IgD-negative memory B cell (primary cell): Measurements from ENCODE around the gene GLYR1. TPM values are rescaled to one million over a fixed set of nuclear protein-coding genes. Genes with fewer than 3 reads are reported as not detected.
A peak's percentile ranks its signal among the peaks of the same experiment; 100 is the strongest.

Experiments used
- H3K27ac Mint-ChIP-seq, 3 donors: one replicate each; pipeline ENCODE4 v1.8.0; 2020 to 2022; ENCODE audit warnings: mild to moderate bottlenecking in 3 of 3, mixed read lengths in 3 of 3, moderate library complexity in 1 of 3
- H3K27me3 Mint-ChIP-seq: one replicate; pipeline ENCODE4 v1.8.0; 2021; ENCODE audit warnings: mixed read lengths
- H3K36me3 Mint-ChIP-seq: one replicate; pipeline ENCODE4 v1.8.0; 2020; ENCODE audit warnings: mild to moderate bottlenecking, mixed read lengths
- H3K4me1 Mint-ChIP-seq, 3 donors: one replicate each; pipeline ENCODE4 v1.8.0; 2020 to 2022; ENCODE audit warnings: mixed read lengths in 3 of 3, mild to moderate bottlenecking in 1 of 3
- H3K4me3 Mint-ChIP-seq, 4 donors: one replicate each; pipeline ENCODE4 v1.8.0; 2020 to 2022; ENCODE audit warnings: mild to moderate bottlenecking in 4 of 4, mixed read lengths in 4 of 4, moderate library complexity in 3 of 4
- H3K9me3 Mint-ChIP-seq, 3 donors: one replicate each; pipeline ENCODE4 v1.8.0; 2020 to 2021; ENCODE audit warnings: mixed read lengths in 3 of 3, mild to moderate bottlenecking in 1 of 3
- polyA plus RNA-seq: library from polyadenylated mRNA; unstranded; fragments of 300-500 nt; fragmentation: Illumina TruSeq; gene quantifications from one replicate; pipeline ENCODE4 v1.2.3, GENCODE V29; 2021

Gene GLYR1
- polyA plus RNA-seq, 1 donor from 2014 or later: 44.2 TPM

DNA sequence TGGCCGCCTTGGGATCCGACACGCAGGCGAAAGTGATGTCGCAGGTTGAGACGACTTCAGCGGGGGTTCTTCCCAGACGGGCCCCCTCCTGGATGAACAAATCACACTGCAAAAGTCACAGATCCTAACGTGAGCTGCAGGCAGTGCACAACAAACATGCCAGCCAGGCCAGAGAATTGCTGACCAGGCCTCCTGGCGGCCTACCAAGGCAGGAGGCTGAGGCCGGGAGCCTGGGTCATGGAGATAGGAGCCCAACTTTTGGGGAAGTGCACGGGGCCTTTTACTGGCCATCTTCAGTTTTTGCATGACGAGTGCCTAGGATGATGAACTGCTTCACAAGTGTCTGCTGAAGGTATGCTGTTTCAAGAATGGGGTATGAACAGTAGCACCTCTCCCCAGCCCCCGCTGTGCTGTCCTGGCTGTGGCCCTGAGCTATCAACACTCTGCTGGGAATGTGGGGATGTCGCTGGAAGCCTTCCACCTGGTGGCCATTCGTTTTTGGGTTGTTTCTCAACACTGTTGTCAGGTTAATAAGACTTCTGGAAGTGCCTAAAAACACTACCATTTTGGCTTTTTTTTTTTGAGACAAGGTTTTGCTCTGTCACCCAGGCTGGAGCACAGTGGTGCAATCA, 32.4 kb downstream of the GLYR1 start:
- Mint-ChIP-seq H3K27me3 (no peaks in the 10 kb centered on the region), H3K36me3 (peaks cover 2% of the 10 kb centered on the region), H3K9me3 (no peaks in the 10 kb centered on the region), H3K4me1 (no peaks in the 10 kb centered on the region), H3K4me3 (no peak overlapping the region), H3K27ac (no peak overlapping the region)

- Mint-ChIP-seq H3K27me3 (no peaks in the 10 kb centered on the region), H3K4me1 (no peaks in the 10 kb centered on the region), H3K36me3 (peaks cover 2% of the 10 kb centered on the region), H3K4me3 (no peak overlapping the region), H3K27ac (no peak overlapping the region), H3K9me3 (no peaks in the 10 kb centered on the region)
Measured at GRCh38 chr16:4814046-4814445, 33.0 kb downstream of the GLYR1 start.

DNA sequence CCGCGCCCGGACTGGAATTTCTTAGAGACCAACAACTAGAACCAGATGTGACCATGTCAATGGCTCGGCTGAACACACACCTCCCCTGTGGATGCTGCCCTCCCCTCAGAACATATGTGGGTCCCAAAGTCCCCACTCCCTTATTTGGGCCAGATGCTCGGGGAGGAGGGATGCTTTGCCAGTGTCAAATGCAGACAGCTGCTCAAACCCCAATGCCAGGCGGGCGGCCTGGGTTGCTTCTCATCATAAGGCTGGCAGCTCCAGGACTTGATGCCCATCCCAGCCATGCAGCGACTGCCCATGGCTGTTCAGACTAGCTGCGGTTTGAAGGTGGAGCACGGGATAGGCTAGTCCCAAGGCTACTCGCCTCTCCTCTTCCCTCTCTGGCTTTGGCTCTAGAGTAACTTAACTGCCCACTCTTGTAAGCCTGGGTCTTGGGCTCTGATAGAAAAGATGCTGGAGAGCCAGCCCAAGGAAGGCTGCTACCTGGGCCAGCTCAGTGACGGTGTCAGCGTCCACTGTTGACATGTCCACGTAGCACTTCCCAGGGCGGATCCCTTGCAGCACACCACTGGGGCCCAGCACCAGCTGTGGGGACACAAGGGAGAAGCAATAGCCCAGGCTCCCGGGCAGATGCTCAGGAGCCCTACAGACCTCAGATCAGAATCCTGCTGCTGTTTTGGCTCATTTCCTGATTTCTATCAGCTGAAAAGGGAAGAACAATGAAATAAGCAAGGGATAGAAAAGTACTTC, 33.7 kb downstream of the GLYR1 start:
- Mint-ChIP-seq H3K36me3 (no peaks in the 10 kb centered on the region), H3K27ac (no peak overlapping the region), H3K27me3 (no peaks in the 10 kb centered on the region), H3K4me3 (no peak overlapping the region), H3K4me1 (no peaks in the 10 kb centered on the region), H3K9me3 (no peaks in the 10 kb centered on the region)

DNA sequence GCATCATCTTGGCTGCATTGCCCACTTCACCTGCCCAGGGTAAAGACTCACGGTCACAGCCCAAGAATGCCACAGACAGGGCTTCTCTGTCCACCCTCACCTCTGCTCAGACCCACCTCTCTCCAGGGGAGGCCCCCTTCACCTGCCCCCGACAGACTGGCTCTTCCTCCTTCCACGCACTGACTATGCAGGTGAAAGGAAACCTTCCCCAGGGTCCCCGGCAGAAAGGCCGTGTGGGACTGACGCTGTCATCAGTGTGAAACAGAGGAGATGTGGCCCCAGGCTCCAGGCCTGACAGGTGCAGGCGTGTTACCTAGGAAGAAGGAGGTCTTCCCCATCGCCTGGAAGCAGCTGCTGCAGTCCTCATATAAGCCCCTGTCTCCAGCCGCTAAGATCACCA, 35.3 kb downstream of the GLYR1 start:
- Mint-ChIP-seq H3K27me3 (no peaks in the 10 kb centered on the region), H3K4me3 (peak overlapping the region in 1 of 4 donors; percentile 47), H3K9me3 (no peaks in the 10 kb centered on the region), H3K4me1 (no peaks in the 10 kb centered on the region), H3K36me3 (no peaks in the 10 kb centered on the region), H3K27ac (no peak overlapping the region)

- Mint-ChIP-seq H3K36me3 (no peaks in the 10 kb centered on the region), H3K4me3 (no peak overlapping the region), H3K27me3 (no peaks in the 10 kb centered on the region), H3K27ac (no peak overlapping the region), H3K9me3 (no peaks in the 10 kb centered on the region), H3K4me1 (no peaks in the 10 kb centered on the region)
Measured at GRCh38 chr16:4811242-4811641, 35.8 kb downstream of the GLYR1 start.

DNA sequence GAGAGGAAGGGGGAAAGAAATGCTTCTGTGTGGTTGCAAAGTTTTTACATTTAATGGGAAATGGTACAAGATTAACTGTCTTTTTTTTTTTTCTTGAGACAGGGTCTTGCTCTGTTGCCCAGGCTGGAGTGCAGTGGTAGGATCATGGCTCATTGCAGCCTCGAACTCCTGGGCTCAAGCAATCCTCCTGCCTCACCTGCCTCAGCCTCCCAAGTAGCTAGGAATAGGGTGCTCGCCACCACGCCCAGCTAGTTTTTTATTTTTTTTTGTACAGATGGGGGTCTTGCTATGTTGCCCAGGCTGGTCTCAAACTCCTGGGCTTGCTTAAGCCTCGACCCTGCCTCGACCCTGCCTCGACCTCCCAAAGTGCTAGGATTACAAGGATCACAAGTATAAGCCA, 40.8 kb downstream of the GLYR1 start:
- Mint-ChIP-seq H3K36me3 (peaks cover 2% of the 10 kb centered on the region), H3K4me1 (peaks cover 4 to 9% (median 6%) of the 10 kb centered on the region in 3 donors), H3K27ac (peak overlapping the region in 1 of 3 donors; percentile 47), H3K27me3 (no peaks in the 10 kb centered on the region), H3K9me3 (no peaks in the 10 kb centered on the region), H3K4me3 (no peak overlapping the region)

- Mint-ChIP-seq H3K4me3 (peak overlapping the region in 1 of 4 donors; percentile 37), H3K4me1 (peaks cover 9 to 10% (median 9%) of the 10 kb centered on the region in 3 donors), H3K27me3 (no peaks in the 10 kb centered on the region), H3K36me3 (peaks cover 2% of the 10 kb centered on the region), H3K9me3 (no peaks in the 10 kb centered on the region), H3K27ac (peak overlapping the region in 1 of 3 donors; percentile 59)
Measured at GRCh38 chr16:4805231-4805630, 41.9 kb downstream of the GLYR1 start.

- H3K36me3 Mint-ChIP-seq: peaks cover 2% of the 10 kb centered on the region
- peak overlapping the region in 3 of 4 donors; percentile 17 to 91 (median 68) for H3K4me3 Mint-ChIP-seq
- no peaks in the 10 kb centered on the region for H3K9me3 Mint-ChIP-seq
- H3K27me3 Mint-ChIP-seq: no peaks in the 10 kb centered on the region
- H3K27ac Mint-ChIP-seq: peak overlapping the region in 1 of 3 donors; percentile 79
- peaks cover 9 to 12% (median 9%) of the 10 kb centered on the region in 3 donors for H3K4me1 Mint-ChIP-seq
Measured at GRCh38 chr16:4803898-4804762, 43.0 kb downstream of the GLYR1 start.

DNA sequence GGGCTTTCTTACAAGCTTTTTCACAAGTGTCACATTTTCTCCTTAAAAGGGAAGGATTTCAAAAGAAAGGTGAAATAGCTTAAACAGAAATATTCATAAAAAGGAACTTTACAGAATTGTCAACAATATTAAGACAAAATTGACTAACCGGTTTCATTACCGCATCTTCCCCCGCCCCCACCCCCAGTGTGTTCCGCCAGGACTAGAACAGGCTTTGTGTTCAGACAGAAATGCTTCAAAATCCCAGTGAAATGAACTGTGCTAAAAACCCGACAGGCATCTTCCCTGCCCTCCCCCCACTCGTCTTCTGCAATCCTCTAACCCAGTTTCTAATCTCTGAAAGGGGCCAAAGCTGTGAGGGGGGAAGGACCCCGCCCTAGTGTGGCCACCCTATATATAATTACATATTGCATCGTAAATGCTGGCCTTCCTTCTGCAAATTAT, 43.7 kb downstream of the GLYR1 start:
- Mint-ChIP-seq H3K27ac (peak overlapping the region in 2 of 3 donors; percentile 35 to 79), H3K4me1 (peaks cover 9 to 12% (median 9%) of the 10 kb centered on the region in 3 donors), H3K4me3 (peak overlapping the region in 3 of 4 donors; percentile 90 to 93 (median 91)), H3K27me3 (no peaks in the 10 kb centered on the region), H3K36me3 (peaks cover 2% of the 10 kb centered on the region), H3K9me3 (no peaks in the 10 kb centered on the region)

GRCh38 chr16:4802659-4803287, 44.3 kb downstream of the GLYR1 start:
- Mint-ChIP-seq H3K36me3 (peaks cover 2% of the 10 kb centered on the region), H3K4me3 (peak overlapping the region; percentile 86 to 93 (median 90)), H3K27ac (peak overlapping the region in 2 of 3 donors; percentile 63 to 79), H3K27me3 (no peaks in the 10 kb centered on the region), H3K9me3 (no peaks in the 10 kb centered on the region), H3K4me1 (peaks cover 9 to 12% (median 9%) of the 10 kb centered on the region in 3 donors)

- H3K27me3 Mint-ChIP-seq: no peaks in the 10 kb centered on the region
- H3K9me3 Mint-ChIP-seq: no peaks in the 10 kb centered on the region
- peak within 1 kb of the TSS; percentile 86 to 95 (median 92) for H3K4me3 Mint-ChIP-seq
- H3K36me3 Mint-ChIP-seq: peaks cover 2% of the 10 kb centered on the region
- peaks cover 9 to 12% (median 9%) of the 10 kb centered on the region in 3 donors for H3K4me1 Mint-ChIP-seq
- peak within 1 kb of the TSS; percentile 53 to 92 (median 91) for H3K27ac Mint-ChIP-seq
Measured at GRCh38 chr16:4801962-4802658, 45.0 kb downstream of the GLYR1 start, which contains the start of gene ROGDI. Gene ROGDI (minus strand): TSS chr16:4802633. CDS start chr16:4802571, 62 bp downstream.

- peak overlapping the region; percentile 53 to 92 (median 91) for H3K27ac Mint-ChIP-seq
- peak overlapping the region; percentile 86 to 95 (median 92) for H3K4me3 Mint-ChIP-seq
- H3K27me3 Mint-ChIP-seq: no peaks in the 10 kb centered on the region
- no peaks in the 10 kb centered on the region for H3K9me3 Mint-ChIP-seq
- H3K4me1 Mint-ChIP-seq: peaks cover 9 to 12% (median 9%) of the 10 kb centered on the region in 3 donors
- peaks cover 2% of the 10 kb centered on the region for H3K36me3 Mint-ChIP-seq
Measured at GRCh38 chr16:4801051-4801961, 45.8 kb downstream of the GLYR1 start.
